ENCODE data around the gene SDHC.

SDHC gene

DNA sequence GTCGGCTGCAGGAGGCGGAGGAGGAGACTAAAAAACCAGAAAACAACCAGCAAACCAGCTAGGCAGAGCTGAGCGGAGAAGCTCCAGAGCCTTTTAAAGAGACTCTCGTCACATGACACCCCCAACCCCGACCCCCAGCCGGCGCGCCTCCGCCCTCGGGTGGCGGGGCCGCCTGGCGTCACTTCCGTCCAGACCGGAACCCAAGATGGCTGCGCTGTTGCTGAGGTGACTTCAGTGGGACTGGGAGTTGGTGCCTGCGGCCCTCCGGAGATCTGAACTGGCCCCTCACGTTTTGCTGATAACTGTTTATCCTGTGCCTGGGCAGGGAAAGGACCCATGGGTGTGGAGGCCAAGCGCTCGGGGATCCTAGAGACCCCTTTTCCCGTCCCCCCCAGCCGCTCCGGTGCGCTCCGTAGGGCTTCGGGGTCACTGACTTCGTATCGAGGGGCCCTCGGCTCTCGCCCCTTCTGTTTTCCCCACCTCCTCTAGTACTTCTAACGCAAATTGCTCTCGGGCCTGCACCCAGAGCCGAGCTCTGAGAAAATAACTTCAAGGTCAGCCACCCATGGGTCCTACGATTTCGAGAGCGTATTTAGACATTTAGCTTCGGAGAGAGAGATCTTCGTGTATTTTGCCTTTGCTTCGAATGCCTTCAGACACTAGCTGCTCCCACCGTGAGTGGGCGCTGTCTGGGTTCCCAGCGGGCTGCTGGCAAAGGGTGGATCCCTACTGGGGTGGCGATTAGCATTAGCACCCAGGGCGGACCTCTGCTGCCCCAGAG is at the start of gene SDHC:
Gene SDHC, plus strand, starts transcription at position 181 of the 781 bp plus-strand sequence. Its CDS starts 25 bp downstream, at position 206.
- Histone ChIP-seq H3K4me1 (ENCODE audit: insufficient read depth, poor library complexity, severe bottlenecking) (no peaks in the 10 kb centered on the region), H3K27me3 (ENCODE audit: insufficient read depth, poor library complexity, severe bottlenecking) (no peaks in the 10 kb centered on the region), H3K27ac (ENCODE audit: poor library complexity, severe bottlenecking) (peak within 1 kb of the TSS; percentile 52), H3K4me3 (ENCODE audit: severe bottlenecking) (peak within 1 kb of the TSS; percentile 66), H3K36me3 (ENCODE audit: low read depth) (peaks cover 10% of the 10 kb centered on the region), H3K9me3 (ENCODE audit: severe bottlenecking) (no peaks in the 10 kb centered on the region)
- peak; percentile 94 for ATAC-seq (ENCODE audit: low read depth)
- TF ChIP-seq, protein P1, sequence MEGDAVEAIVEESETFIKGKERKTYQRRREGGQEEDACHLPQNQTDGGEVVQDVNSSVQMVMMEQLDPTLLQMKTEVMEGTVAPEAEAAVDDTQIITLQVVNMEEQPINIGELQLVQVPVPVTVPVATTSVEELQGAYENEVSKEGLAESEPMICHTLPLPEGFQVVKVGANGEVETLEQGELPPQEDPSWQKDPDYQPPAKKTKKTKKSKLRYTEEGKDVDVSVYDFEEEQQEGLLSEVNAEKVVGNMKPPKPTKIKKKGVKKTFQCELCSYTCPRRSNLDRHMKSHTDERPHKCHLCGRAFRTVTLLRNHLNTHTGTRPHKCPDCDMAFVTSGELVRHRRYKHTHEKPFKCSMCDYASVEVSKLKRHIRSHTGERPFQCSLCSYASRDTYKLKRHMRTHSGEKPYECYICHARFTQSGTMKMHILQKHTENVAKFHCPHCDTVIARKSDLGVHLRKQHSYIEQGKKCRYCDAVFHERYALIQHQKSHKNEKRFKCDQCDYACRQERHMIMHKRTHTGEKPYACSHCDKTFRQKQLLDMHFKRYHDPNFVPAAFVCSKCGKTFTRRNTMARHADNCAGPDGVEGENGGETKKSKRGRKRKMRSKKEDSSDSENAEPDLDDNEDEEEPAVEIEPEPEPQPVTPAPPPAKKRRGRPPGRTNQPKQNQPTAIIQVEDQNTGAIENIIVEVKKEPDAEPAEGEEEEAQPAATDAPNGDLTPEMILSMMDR (IDR thresholded peaks at IDR 0.05; ENCODE audit: poor library complexity, severe bottlenecking), result peak; percentile 42
- DNase-seq (ENCODE audit: low spot score), result no peak

DNA sequence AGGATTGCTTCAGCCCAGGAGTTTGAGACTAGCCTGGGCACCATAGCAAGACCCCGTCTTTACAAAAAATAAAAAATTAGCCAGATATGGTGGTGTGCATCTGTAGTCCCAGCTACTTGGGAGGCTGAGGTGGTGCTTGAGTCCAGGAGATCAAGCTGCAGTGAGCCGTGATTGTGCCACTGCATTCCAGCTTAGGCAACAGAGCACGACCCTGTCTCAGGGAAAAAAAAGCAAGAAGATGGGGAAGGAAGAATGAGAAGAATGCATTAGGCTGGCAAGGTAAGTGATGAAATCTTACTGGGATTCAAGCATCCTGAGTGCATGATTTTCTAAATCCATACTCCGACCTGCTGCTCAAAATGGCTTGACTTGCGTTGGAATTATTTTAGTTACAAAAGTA is 48.9 kb upstream of the SDHC start:
- Histone ChIP-seq H3K9me3 (ENCODE audit: severe bottlenecking) (no peaks in the 10 kb centered on the region), H3K4me3 (ENCODE audit: severe bottlenecking) (no peak overlapping the region), H3K27me3 (ENCODE audit: insufficient read depth, poor library complexity, severe bottlenecking) (no peaks in the 10 kb centered on the region), H3K4me1 (ENCODE audit: insufficient read depth, poor library complexity, severe bottlenecking) (peaks cover 9% of the 10 kb centered on the region), H3K36me3 (ENCODE audit: low read depth) (no peaks in the 10 kb centered on the region), H3K27ac (ENCODE audit: poor library complexity, severe bottlenecking) (no peak overlapping the region)
- ATAC-seq (ENCODE audit: low read depth) (no peak), DNase-seq (ENCODE audit: low spot score) (no peak)
- TF ChIP-seq, protein P1 (IDR thresholded peaks at IDR 0.05; ENCODE audit: poor library complexity, severe bottlenecking), result no peak

GRCh38 chr1:161266202-161266601 is 48.0 kb upstream of the SDHC start:
- DNase-seq (ENCODE audit: low spot score) (no peak), ATAC-seq (ENCODE audit: low read depth) (no peak; the same call in 2 of the 3 replicates)
- Histone ChIP-seq H3K36me3 (ENCODE audit: low read depth) (no peaks in the 10 kb centered on the region), H3K27ac (ENCODE audit: poor library complexity, severe bottlenecking) (no peak overlapping the region), H3K4me1 (ENCODE audit: insufficient read depth, poor library complexity, severe bottlenecking) (peaks cover 2% of the 10 kb centered on the region), H3K27me3 (ENCODE audit: insufficient read depth, poor library complexity, severe bottlenecking) (no peaks in the 10 kb centered on the region), H3K4me3 (ENCODE audit: severe bottlenecking) (no peak overlapping the region), H3K9me3 (ENCODE audit: severe bottlenecking) (no peaks in the 10 kb centered on the region)
- TF ChIP-seq, protein P1 (IDR thresholded peaks at IDR 0.05; ENCODE audit: poor library complexity, severe bottlenecking), result no peak

- H3K27ac ChIP-seq (ENCODE audit: poor library complexity, severe bottlenecking), result no peak overlapping the region
- no peaks in the 10 kb centered on the region for H3K9me3 ChIP-seq (ENCODE audit: severe bottlenecking)
- no peaks in the 10 kb centered on the region for H3K27me3 ChIP-seq (ENCODE audit: insufficient read depth, poor library complexity, severe bottlenecking)
- no peaks in the 10 kb centered on the region for H3K36me3 ChIP-seq (ENCODE audit: low read depth)
- TF ChIP-seq, protein P1 (IDR thresholded peaks at IDR 0.05; ENCODE audit: poor library complexity, severe bottlenecking), result no peak
- no peak for DNase-seq (ENCODE audit: low spot score)
- ATAC-seq (ENCODE audit: low read depth), result no peak
- H3K4me1 ChIP-seq (ENCODE audit: insufficient read depth, poor library complexity, severe bottlenecking), result no peaks in the 10 kb centered on the region
- H3K4me3 ChIP-seq (ENCODE audit: severe bottlenecking), result no peak overlapping the region
Measured at GRCh38 chr1:161266836-161267235, 47.3 kb upstream of the SDHC start.

DNA sequence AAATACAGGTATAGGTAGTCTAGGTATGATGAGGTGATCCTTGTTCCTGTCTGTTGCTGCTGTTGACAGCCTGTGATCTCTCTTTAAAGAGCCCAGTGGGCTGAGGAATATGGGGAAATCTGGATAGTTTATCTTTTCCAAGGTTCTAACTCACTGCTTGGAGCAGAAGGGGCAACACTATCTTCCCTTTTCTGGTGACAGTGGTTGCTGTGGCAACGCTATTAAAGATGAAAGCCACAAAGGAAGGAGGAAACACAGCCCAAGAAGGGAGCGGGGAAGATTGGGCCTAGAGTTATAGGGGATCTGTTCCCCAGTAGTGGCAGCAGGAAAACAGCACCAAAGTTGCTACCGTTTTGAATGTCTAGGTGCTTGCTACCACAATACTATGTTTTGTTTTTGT is 46.9 kb upstream of the SDHC start:
- no peak overlapping the region for H3K4me3 ChIP-seq (ENCODE audit: severe bottlenecking)
- DNase-seq (ENCODE audit: low spot score) (no peak), ATAC-seq (ENCODE audit: low read depth) (no peak)
- TF ChIP-seq, protein P1 (IDR thresholded peaks at IDR 0.05; ENCODE audit: poor library complexity, severe bottlenecking), result no peak
- H3K27ac ChIP-seq (ENCODE audit: poor library complexity, severe bottlenecking), result no peak overlapping the region
- no peaks in the 10 kb centered on the region for H3K9me3 ChIP-seq (ENCODE audit: severe bottlenecking)
- H3K36me3 ChIP-seq (ENCODE audit: low read depth), result no peaks in the 10 kb centered on the region
- no peaks in the 10 kb centered on the region for H3K27me3 ChIP-seq (ENCODE audit: insufficient read depth, poor library complexity, severe bottlenecking)
- no peaks in the 10 kb centered on the region for H3K4me1 ChIP-seq (ENCODE audit: insufficient read depth, poor library complexity, severe bottlenecking)

Data from RWPE2 (cell line).